Measurements from ENCODE around the gene DNAAF8.
"Not testable (repeated sequence)": the region's sequence is repeated elsewhere in the genome, so short reads cannot be mapped to it uniquely, and the experiment has no call there.

DNAAF8 gene

DNA sequence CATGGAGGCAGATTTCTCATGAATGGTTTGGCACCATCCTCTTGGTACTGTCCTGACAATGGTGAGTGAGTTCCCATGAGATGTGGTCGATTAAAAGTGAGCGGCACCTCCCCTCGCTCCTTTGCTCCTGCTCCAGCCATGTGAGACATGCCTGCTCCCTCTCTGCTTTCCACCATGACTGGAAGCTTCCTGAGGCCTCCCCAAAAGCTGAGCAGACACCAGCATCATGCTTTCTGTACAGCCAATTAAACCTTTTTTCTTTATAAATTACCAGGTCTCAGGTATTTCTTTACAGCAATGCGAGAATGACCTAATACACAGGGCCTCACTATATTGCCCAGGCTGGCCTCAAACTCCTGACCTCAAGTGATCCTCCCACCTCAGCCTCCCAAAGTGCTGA is 20.5 kb downstream of the DNAAF8 start:
- no peak for DNase-seq

DNA sequence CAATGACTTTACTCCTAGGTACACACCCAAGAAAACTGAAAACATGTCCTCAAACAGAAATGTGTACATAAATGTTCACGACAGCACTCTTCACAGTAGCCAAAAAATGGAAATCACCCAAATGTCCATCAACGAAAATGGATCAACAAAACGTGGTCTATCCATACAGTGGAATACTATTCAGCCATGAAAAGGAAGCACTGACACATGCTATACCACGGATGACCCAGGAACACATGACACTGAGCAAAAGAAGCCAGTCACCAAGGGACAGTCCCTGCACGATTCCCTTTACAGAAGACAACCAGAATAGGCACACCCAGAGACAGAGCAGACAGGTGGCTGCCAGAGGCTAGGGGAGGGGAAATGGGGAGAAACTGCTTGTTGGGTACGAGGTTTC is 21.4 kb downstream of the DNAAF8 start:
- DNase-seq, result no peak

DNA sequence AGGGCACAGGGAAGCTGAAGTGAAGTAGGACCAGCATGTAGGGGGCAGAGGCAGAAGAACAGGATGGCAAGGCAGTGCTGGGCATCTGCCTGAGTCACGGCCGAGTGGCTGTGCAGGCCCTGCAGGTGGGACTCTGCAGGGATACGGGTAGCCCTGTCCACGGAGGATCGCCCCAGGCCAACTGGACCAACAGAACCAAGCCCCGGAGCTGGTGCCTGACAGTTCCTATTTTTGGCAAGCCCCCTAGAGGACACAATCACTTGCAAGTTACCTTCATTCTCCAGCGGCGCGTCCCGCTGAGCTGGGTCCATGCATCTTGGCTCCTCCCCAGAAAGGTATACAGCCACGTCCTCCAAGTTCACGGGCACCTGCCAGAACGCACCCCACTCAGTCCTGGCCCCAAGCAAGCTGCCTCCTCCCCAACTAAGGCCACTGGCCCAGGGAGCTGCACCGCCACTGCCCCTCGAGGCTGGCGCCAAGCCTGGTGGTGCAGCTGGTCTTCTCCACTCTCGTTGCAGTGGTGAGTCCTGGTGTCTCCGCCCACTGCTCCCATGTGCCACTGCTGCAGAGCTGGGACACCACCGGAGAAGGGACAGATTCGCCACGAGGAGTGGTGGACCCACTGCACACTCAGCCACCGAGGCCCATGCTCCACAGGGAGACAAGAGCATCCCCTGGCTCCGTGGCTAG is 26.0 kb downstream of the DNAAF8 start:
- DNase-seq, result no peak

DNA sequence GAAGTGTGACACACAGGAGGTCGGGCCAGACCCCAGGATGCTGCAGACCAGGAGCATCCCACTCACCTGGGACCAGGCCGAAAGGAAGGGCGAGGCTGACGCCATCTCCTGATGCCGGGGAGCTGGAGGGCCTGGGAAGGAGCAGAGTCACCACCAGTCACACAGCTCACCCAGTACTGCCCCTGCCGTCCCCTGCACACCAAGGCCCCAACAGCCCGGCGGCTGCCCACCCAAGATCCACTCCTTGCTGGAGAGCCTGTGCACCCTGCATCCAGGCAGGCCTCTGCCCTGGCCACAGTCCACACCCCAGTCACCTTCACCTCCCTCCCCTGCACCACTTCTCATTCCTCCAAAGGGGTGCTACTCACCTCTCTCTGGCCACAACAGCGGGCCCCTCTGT is 27.9 kb downstream of the DNAAF8 start:
- DNase-seq, result no peak

DNA sequence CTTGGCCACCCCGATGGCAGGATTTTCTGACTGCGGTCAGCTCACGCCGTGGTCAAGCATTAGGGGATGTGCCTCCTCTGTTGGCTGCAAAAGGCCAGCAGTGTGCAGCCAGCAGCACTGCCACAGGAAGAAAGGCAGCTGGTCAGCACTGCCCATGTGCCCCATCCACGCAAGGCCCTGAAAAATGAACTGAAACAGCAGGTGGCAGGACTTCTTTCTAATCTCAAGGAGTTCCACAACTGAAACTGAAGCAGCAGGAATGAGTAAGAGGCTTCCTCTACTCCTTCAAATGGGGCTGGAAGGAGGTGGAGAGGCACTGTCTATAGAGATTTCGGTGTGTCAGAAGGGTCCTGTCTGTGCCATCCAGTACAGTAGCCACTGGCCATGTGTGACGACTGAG is 29.5 kb downstream of the DNAAF8 start:
- no peak for DNase-seq

DNA sequence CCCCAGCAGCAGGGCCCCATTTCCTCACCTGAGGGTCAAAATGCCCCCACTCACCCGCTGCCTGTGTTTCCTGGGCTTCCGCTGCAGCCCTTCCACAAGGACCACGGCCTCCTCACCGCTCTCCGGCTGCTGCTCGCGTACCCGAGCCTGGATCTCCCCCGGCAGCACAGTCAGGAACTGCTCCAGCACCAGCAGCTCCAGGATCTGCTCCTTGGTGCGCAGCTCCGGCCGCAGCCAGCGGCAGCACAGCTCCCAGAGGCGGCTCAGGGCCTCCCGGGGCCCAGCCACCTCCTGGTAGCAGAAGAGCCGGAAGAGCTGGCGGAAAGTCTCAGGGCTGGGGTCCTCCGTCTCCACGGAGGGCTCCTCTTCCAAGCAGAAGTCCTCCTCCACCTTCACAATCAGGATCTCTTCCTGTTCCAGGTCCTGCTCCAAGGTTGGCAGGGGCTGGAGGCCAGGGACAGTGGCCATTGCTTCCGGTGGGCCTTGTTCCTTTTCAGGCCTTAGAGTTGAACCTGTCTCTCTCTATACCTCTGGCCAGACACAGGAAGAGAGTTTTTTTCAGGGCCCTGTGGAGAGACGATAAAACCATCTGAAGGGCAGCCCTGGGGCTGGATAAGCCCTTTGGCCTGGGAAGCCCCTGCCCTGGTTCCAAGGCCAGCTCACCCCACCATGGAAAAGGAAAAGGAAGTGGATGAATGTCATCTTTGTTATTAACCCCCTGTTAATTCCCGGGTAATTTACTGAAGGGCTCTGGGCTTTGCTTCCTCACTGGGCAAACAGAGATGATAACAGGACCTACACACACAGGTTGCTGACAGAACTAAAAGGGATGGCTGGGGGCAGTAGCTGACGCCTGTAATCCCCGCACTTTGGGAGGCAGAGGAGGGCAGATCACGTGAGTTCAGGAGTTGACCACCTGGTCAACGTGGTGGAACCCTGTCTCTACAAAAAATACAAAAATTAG is 31.5 kb downstream of the DNAAF8 start:
- no peak for DNase-seq

DNA sequence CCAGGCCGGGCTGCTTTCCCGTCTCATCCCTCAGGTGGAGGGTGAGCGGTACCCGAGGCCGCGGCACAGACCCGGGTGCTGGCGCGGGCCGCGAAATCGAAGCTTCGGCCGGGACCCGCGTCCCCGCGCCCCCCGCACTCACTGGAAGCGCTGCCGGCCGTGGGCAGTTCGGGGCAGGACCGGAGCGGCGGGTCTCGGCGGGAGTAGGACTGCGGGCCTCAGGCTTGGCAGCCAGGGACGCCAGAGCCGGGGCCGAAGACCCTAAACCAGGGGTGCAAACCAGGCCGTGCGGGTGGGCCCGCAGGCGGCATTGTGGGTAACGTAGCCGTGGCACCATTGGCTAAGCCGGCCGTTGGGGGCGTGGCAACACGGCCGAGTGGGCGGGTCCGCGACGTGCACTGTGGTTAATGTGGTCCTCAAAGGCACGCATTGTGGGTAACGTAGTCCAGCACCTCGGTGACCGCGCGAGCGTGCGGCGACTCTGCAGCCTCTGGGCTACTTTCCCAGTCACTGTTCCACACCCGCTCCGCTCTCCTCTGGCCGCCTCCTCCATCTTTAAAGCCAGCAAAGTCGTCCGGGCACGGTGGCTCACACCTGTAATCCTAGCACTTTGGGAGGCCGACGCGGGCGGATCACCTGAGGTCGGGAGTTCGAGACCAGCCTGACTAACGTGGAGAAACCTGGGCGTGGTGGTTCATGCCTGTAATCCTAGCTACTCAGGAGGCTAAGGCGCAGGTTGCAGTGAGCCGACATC is 32.7 kb downstream of the DNAAF8 start, which contains the start of gene ZNF500:
TSS of gene ZNF500 (minus strand) at position 288 of the 754 bp plus-strand sequence. CDS start 1,184 bp downstream, outside the sequence.
- peak; percentile 94 for DNase-seq

DNA sequence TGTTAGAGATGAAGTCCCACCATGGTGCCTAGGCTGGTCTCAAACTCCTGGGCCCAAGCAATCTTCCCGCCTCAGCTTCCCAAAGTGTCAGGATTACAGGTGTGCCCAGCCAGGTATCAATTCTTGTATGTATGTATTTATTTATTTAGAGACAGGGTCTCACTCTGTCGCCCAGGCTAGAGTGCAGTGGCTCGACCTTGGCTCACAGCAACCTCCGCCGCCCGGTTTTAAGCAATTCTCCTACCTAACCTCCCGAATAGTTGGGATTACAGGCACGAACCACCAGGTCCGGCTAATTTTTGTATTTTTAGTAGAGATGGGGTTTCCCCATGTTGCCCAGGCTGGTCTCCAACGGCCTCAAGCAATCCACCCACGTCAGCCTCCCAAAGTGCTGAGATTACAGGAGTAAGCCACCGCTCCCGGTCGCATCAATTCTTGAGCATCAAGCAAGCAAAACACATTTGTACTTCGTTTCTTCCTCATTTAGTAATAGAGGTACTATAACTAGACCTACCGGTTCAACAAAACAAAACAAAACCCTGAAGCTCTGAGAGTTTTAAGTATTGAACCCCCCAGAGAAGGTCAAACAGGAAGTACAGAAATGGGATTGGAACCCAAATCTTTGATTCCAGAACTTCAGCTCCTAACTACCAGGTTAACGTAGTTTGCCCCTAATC is 33.7 kb downstream of the DNAAF8 start:
- DNase-seq, result no peak

DNA sequence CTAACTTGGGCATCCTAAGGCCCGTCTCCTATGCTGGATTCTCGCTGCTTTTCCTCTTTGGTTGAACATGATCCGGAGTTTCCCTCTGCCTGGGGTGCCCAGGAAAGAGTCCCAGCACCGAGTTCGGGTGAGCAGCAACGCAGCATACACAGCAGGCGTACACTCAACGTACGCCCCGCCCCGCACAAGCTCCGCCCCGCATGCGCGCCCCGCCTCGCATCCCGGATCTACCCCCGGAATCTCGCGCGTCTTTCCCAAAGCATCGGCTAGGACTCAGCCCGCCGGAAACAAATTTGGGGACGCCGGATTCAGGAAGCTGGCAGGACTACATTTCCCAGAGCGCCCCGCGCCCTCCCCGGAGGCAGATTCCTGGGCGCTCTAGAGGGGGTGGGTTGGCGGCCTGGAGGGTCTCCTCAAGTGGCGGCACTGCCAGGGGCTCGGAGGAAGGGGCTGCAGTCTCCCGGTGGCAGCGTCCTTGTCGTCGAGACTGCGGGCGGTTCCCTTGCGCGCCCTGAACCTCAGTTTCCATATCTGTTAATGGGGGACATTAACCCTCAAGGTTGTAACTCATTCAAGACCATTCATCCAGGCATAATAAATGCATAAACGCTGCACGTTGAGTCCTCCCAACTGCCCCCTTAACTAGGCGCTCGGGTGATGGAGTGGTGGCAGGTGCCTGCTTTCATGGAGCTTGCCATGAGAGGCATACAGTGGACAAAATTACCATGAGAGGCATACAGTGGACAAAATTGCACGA is 34.4 kb downstream of the DNAAF8 start:
- peak; percentile 85 for DNase-seq

DNA sequence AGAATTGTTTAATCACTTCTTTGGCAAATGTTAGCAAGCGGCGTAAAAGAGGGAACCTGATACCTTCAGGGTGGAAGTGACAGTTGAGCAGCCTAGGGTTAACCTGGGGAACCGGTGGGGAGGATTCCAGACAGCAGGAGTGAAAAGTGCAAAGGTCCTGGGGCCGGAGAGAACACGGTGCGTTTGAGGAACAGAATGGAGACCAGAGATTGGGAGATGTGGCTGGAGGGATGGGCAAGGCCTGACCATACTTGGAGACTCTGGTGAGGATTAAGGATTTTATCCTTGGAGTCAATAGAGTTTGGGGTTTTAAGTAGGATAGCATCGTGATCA is 34.9 kb downstream of the DNAAF8 start:
- no peak for DNase-seq

DNA sequence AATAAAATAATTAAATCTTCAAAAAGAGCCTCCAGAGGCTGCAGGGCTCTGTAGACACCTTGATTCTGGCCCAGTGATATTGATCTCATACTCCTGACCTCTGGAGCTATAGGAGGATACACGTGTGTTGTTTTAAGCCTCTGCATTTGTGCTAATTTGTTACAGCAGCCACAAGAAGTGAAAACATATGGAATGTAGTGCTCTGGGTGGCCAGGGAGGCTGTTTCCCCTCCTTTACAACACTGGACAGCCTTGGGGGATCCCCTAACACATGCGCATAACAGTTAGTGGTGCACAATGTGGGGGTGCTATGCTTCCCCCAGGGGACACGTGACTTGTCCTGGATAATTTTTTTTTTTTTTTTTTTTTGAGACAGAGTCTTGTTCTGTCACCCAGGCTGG is 37.3 kb downstream of the DNAAF8 start:
- DNase-seq, result no peak

DNA sequence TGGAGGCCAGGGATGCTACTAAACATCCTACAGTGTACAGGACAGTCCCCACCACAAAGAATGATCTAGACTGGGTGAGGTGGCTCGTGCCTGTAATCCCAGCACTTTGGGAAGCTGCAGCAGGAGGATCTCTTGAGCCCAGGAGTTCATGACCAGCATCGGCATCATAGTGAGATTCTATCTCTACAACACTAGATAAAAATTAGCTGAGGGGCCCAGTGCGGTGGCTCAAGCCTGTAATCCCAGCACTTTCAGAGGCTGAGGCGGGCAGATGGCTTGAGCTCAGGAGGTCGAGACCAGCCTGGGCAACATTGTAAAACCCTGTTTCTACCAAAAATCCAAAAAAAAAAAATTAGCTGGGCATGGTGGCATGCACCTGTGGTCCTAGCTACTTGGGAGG is 38.0 kb downstream of the DNAAF8 start:
- DNase-seq, result no peak

DNA sequence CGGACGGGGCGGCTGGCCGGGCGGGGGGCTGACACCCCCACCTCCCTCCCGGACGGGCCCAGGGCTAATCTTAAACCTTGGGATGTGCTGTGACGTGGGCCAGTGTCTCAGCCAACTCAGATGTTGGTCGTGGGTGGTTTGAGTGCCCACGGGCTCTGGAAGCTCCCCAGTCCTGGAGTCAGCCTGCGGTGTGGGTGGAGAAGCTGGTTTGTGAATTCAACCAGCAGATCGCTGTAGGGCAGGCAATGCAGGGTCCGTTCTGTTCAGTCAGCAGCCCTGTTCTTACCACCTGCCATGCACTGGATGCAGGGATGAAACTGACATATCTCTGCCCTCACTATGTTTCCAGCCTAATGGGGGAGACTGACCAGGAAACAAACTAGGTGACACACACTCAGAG is 40.7 kb downstream of the DNAAF8 start:
- DNase-seq, result no peak

DNA sequence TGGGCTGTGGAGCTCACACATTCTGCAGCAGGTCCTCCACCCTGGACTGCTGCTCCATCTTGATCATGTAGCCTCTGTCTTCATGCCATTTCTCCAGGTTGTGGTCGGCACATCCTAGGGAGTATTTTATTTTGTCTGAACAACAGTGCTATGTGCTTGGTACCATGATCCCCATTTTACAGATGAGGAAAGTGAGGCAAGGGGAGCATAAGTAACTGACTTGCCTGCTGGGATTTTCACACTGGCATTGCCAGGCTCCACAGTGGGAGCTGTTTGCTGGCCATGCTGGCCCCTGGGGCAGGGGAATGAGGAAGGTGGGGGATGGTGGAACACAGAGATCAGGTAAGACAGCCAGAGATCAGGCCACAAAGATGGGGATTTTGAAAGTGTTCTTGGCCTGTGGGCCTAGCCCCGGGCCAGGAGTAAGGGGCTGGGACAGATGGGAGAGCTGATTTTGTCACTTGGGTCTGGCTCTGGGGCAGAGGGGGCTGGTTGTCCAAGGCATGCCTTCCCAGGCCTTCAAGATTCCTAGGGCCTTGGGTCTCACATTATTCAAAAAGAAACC is 41.9 kb downstream of the DNAAF8 start:
- no peak for DNase-seq

DNA sequence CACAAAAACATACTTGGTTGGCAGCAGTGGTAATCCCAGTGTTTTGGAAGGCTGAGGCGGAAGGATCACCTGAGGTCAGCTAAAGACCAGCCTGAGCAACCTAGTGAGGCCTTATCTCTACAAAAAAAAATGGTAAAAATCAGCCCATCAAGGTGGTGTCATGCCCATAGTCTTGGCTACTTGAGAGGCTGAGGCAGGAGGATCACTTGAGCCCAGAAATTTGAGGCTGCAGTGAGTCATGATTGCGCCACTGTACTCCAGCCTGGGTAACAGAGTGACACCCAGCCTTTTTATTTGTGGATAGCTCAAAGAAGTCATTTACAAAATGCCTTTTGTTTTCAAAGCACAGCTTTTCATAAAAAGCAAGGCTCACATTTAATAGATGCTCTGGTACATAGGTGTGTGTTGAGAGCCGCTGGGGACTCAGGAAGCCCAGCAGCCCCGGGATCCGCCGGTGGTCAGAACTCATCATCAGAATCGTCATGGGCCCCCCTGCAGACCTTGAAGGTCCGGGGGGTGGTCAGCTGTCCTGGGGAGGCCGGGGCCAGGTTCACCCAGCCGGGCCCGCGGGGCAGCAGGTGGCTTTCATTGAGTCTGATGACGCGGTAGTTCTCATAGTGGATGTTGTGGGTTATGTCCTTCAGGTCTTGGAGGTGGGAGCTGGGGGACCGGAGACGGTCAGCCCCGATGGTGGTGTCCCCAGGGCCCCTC is 43.2 kb downstream of the DNAAF8 start:
- DNase-seq, result no peak

DNA sequence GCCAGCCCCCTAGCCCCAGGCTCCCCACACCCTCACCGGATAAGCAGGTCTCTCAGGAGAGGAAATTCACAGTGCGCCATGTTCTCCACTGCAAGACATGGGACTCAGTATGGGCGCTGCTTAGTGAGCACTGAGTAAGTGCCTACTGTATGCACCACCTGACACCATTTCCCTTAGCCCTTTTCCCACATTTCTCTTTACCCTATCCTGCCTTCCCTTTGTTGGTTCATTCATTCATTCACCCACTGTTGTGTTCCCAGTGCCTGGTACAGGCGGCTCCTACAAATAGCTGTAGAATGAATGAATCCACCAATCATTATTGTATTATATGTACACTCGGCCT is 43.7 kb downstream of the DNAAF8 start:
- DNase-seq, result no peak

DNA sequence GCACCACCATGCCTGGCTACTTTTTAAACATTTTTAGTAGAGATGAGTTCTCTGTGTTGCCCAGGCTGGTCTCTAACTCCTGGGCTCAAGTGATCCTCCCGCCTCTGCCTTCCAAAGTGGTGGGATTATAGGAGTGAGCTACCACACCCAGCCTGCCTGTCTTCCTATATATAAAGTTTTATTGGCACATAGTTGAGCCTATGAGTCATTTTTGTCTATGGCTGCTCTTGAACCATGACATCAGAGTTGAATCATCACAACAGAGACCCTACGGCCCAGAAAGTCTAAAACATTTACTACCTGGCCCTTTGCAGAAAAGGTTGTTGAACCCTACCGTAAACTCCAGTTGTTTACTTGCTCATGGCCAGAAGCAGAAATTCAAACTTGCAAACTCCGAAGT is 45.9 kb downstream of the DNAAF8 start:
- no peak for DNase-seq

DNA sequence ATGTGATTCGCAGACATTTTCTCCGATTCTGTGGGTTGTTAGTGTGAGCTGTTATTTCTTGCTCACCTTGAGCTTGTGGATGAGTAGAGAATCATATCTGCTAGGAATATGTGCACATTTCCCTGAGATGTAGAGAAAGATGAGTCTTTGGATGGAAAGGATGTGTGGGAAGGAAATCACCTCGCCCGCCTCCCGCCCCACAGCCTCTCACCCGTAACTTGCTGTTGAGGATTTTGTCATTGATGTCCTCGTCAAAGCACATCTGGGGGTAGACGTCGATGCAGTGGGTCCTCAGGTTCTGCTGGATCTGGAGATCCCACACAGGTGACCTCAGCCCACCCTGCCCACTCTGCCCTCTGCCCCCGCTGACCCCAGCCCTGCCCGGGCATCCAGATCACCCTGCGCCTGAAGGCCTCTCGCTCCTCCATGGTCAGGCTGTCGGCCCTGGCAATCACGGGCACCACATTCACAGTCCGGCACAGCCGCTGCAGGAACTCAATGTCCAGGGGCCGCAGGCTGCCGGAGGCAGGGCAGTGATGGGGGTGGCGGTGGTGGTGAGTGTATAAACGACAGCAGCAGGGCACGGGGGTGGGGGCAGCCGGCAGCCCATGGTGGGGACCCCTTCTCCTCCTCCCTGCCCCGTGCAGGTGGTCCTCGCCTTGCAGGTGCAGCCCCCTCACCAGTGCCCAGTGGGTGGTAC is 49.1 kb downstream of the DNAAF8 start:
- no peak for DNase-seq

DNA sequence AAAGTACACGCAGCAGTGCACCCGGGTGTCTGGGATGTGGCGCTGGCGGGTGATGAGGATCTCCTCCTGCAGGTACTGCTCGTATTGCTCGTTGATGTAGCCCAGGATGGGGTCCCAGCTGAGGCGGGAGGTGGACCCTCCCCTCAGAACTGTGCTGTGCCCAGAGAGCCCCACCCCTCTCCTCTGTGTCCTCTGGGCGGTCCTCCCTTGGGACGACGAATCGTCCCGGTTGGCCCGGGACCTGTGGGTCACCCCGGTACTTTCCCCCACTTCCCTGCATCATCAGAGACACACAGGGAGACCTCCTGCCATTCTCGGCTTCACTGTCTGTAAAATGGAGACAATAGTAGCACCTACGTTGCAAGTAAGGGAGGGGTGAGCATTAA is 49.6 kb downstream of the DNAAF8 start:
- DNase-seq, result no peak

DNA sequence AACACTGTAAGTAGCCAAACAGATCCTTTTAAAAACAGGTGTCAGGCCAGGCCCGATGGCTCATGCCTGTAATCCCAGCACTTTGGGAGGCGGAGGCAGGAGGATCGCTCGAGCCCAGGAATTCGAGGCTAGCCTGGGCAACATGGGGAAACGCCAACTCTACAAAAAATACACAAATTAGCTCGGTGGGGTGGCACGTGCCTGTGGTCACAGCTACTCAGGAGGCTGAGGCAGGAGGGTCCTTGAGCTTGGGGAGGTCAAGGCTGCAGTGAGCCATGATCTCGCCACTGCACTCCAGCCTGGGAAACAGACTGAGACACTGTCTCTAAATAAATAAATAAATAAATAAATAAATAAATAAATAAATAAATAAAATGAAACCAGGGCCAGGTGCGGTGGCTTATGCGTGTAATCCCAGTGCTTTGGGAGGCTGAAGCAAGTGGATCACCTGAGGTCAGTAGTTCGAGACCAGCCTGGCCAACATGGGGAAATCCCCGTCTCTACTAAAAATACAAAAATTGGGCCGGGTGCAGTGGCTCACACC is 50.2 kb downstream of the DNAAF8 start:
- DNase-seq, result not testable (repeated sequence)

Measured in CD4-positive, alpha-beta T cell treated with Interferon gamma for 1 hour (primary cell).